Fibroblast of skin of right quadriceps (primary cell): ENCODE results near the gene F2.

Experiments used
- DNase-seq: peaks from one replicate; pipeline ENCODE4 v3.0.0-alpha.2; 2013

F2 gene

GRCh38 chr11:46718155-46719019, 626 bp upstream of the F2 start:
- DNase-seq: no peak

- DNase-seq: no peak
Observed at GRCh38 chr11:46719543-46720218, 668 bp downstream of the F2 start.

DNA sequence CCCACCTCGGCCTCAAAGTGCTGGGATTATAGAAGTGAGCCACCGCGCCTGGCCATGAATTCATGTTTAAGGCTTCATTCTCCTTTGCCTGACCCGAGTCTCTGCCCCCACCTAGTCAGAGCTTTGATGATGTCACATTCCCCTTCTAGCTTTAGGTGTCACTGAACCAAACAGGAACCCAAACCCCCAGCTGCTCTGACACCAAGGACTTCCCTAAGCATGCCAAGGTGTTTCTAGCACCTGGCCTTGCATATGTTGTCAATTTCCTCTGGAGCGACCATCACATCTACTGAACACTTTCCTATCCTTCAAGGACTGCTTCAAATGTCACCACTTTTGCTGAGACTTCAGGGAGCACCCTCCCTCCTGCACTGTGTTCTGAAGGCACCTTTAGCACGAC, 2.3 kb downstream of the F2 start:
- DNase-seq: no peak

DNA sequence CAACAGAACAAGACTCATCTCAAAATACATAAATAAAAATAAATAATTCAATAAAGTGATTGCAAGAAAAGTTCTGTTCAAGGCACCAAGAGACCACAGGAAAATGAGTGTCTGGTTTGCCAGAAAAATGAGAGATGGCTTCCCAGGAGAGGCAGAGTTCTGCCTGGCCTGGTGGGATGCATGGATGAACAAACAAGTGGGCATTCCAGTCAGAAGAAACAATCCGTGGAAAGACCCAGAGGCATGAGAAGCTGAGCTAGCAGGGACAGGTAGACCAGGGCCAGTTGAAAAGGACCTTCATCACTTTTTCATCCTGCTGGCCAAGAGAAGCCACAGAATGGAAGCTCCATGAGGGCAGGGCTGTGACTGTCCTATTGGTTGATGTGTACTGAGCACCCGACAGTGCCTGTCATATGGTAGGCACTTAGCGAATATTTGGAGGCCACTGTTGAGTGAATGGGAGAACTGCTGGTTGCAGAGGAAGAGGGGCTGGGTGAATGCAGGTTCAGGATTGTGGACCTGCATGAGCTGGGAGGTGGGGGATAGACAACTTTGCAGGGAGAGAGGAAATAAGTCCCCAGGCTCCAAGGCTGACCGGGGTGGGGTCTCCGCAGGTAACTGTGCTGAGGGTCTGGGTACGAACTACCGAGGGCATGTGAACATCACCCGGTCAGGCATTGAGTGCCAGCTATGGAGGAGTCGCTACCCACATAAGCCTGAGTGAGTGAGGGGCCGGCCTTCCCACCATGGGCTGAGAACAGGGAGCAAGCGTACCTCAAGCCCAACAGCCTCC, 3.7 kb downstream of the F2 start:
- no peak for DNase-seq

DNA sequence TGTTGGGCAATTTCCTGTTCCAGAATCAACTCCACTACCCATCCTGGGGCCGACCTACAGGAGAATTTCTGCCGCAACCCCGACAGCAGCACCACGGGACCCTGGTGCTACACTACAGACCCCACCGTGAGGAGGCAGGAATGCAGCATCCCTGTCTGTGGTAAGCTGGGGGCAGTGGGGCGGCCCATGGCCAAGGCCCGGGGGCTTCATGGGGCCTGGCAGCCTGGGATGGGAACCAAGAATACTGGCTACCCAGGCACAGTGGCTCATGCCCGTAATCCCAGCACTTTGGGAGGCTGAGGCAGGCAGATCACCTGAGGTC, 4.3 kb downstream of the F2 start:
- DNase-seq: no peak

GRCh38 chr11:46724088-46724487, 5.1 kb downstream of the F2 start:
- DNase-seq: no peak

- no peak for DNase-seq
Observed at GRCh38 chr11:46725338-46726205, 6.6 kb downstream of the F2 start.

DNA sequence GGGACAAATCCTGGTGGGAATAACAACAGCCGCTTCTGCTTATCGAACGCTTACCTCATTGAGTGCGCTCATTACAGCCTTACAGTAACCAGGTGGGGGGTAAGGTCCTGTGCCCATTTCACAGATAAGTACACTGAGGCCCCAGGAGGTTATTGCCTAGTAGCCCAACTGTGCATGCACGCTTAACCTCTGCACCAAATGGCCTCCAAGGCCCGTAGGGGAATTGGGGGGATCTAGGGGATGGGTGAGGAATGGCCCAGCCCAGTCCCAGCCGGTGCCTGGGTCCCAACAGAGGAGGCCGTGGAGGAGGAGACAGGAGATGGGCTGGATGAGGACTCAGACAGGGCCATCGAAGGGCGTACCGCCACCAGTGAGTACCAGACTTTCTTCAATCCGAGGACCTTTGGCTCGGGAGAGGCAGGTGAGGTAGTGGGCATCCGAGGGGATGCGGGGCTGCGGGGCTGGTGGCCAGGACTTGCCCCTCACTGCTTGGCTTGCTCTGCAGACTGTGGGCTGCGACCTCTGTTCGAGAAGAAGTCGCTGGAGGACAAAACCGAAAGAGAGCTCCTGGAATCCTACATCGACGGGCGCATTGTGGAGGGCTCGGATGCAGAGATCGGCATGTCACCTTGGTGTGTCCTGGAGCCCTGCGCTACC, 7.3 kb downstream of the F2 start:
- no peak for DNase-seq

GRCh38 chr11:46727952-46728658, 9.1 kb downstream of the F2 start:
- DNase-seq: no peak

- DNase-seq: no peak
Observed at GRCh38 chr11:46728659-46729040, 9.6 kb downstream of the F2 start.

DNA sequence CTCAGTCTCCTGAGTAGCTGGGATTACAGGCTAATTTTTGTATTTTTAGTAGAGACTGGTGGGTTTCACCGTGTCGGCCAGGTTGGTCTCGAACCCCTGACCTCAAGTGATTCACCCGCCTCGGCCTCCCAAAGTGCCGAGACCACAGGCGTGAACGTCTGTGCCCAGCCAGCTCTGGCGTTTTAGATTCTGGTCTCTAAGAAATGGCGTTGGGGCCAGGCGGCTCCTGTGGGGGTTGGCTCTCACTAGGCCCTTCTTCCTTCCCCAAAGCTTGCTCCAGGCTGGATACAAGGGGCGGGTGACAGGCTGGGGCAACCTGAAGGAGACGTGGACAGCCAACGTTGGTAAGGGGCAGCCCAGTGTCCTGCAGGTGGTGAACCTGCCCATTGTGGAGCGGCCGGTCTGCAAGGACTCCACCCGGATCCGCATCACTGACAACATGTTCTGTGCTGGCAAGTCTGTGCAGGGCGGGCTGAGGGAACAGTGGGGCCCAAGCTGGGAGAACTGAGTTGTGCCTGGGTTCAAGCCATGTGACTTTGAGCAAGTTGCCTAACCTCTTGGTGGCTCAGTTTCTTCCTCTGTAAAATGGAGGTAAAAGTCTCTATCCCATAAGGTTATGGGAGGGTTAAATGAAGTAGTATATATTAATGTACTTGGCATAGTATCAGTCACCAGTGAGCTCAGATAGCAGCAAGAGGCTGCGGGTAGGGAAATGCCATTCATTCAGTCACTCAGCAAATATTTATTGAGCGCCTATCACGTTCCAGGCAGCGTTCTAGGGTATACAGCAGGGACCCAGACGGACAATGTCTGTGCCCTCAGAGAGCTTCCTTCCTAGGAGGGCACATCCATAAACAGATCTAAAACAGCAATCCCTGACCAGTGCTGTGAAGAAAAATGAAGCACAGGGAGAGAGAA, 10.4 kb downstream of the F2 start:
- DNase-seq: no peak

- no peak for DNase-seq
Observed at GRCh38 chr11:46731545-46731944, 12.5 kb downstream of the F2 start.

DNA sequence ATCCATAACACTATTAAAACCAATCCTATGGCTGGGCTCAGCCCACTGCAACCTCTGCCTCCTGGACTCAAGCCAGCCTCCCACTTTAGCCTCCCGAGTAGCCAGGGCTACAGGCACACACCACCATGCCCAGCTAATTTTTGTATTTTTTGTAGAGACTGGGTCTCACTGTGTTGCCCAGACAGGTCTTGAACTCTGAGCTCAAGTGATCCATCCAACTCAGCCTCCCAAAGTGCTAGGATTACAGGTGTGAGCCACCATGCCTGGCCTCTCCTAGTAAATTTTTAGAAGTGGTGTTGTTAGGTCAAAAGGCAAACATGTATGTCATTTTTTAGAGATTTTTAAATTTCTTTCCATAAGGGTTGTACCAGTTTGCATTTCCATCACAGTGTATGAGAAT, 14.2 kb downstream of the F2 start:
- no peak for DNase-seq

DNA sequence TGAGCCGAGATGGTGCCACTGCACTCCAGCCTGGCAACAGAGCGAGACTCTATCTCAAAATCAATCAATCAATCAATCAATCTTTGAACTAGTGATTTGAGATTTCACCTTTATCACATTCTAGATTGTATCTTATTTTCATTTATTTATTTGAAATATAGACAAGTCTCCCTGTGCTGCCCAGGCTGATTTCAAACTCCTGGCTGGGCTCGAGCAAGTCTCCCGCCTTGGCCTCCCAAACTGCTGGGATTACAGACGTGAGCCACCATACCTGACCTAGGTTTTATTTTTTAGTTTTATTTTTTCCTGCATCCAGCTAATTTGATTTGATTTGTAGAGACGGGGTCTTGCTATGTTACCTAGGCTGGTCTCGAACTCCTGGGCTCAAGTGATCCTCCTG, 17.1 kb downstream of the F2 start:
- no peak for DNase-seq

DNA sequence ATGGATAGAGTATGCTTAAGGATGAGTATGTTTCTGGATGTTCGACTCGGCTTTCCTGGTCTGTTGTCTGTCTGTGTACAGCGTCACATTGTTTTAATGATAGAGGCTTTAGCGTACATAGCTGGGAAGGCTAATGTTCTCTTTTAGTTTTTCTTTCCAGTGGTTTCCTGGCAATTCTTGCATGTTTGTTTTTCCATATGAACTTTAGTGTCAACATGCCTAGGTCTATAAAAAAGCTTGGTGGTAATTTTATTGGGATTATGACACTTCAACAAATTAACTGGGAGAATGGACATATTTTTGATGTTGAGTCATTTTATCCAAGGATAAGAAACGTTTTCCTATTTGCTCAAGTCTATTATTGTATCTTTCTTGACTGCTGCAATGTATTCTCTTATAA, 17.6 kb downstream of the F2 start:
- DNase-seq: peak; percentile 56

DNA sequence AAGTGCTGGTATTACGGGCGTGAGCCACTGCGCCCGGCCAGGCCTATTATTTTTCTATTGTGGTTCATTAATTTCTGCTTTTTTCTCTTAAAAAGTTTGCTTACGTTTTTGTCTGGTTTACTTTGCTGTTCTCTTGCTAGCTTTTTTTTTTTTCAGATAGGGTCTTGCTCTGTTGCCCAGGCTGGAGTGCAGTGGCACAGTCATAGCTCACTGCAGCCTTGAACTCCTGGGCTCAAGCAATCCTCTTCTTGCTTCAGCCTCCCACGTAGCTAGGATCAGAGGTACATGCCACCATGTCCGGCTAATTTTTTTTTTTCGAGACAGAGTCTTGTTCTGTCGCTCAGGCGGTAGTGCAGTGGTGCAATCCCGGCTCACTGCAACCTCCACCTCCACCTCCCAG, 18.7 kb downstream of the F2 start:
- no peak for DNase-seq

DNA sequence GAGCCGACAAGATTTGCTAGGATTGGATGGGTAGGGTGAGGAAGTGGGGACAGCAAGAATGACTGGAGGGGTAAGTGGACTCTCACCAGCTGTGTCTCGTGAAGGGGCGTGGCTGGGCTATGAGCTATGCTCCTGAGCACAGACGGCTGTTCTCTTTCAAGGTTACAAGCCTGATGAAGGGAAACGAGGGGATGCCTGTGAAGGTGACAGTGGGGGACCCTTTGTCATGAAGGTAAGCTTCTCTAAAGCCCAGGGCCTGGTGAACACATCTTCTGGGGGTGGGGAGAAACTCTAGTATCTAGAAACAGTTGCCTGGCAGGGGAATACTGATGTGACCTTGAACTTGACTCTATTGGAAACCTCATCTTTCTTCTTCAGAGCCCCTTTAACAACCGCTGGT, 19.9 kb downstream of the F2 start:
- DNase-seq: no peak

DNA sequence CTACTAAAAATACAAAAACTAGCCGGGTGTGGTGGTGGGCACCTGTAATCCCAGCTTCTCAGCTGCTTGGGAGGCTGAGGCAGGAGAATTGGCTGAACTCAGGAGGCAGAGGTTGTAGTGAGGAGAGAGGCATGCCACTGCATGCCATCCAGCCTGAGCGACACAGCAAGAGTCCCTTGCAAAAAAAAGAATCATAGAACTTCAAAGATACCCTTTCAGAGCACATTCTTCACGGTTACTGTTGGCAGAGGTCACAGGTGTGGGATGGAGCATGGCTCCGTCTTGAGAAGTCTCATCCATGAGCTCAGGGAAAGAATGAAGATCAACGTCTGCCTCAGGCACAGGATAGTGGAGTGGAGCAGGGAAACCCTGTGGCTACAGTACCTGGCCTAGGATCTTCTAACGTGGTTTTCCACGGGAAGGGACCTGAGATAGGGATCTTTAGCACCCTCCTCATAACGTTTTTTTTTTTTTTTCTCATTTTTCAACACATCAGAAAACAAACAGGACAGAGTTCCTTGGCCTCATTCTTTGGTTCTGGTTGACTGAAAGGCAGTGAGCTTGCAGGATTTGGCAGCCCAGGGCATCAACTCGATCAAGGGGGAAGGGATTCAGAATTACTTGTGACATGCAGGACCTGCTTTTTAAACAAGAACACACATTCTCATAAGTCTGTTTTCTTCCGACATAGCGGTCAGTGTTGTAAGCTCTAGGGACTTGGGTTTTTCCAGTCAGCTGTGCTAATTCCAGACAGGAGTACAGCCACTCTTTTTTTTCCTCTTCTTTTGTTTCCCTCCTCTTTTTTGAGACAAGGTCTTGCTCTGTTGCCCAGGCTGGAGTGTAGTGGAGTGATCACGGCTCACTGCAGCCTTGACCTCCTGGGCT, 22.8 kb downstream of the F2 start:
- DNase-seq: no peak

DNA sequence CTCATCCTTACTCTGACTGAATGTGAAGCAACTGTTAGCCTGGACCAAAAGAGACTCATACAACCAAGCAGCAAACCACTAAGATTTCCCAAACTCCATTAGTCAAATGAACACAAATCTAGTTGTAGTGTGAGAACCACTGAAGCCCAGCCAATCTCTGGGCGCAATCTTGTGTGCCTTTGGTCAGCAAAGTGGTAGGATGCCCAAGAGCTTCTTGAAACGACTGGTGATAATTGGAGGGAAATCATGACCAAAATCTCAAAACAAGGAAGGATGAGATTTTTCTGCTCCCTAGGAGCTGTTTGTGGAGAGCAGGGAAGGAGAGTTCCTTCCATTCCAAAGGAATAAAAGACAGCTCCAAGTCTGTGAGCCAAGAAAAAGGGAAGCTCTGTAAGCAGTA, 24.0 kb downstream of the F2 start:
- DNase-seq: no peak
